SK-N-MC (cell line): ENCODE results near the gene PWP2.
"Not testable (repeated sequence)": the region's sequence is repeated elsewhere in the genome, so short reads cannot be mapped to it uniquely, and the experiment has no call there.

Experiments used
- EZH2 ChIP-seq: fragments of 200-600 bp; sonication (generic); IDR thresholded peaks from one replicate; pipeline ENCODE4 v1.6.1; 2017; ENCODE audit warnings: antibody characterized with exemption
- FOXP2 ChIP-seq: optimal IDR thresholded peaks from 2 replicates; pipeline ENCODE3; 2011; ENCODE audit warnings: mild to moderate bottlenecking, moderate library complexity; ENCODE audit not compliant: insufficient read depth; ENCODE audit errors: extremely low read length, control extremely low read depth
- POLR2AphosphoS5 ChIP-seq: IDR thresholded peaks from 2 replicates; pipeline ENCODE4 v1.6.1; 2012; ENCODE audit warnings: mild to moderate bottlenecking, low read depth, low read length, borderline replicate concordance

- not testable (repeated sequence) for TF ChIP-seq POLR2AphosphoS5, EZH2, FOXP2
These were observed 6.6 kb downstream of the PWP2 start for GRCh38 chr21:44113702-44114371.
